GM12878 (cell line): ENCODE results near the gene ACE. TPM values are rescaled to one million over a fixed set of nuclear protein-coding genes. Genes with fewer than 3 reads are reported as not detected.

ENCODE experiments used
- ATAC-seq: fragments of 200-7000 bp; cut with Tn5 transposase; 3 replicates; pipeline ENCODE4 v1.9.1; 2020; ENCODE audit warnings: mild to moderate bottlenecking, moderate library complexity
- BruUV-seq: library from RNA; stranded (reverse); fragments of 400-500 nt; replicated peaks from 2 replicates; lab custom pipeline; 2021; lab: Mats Ljungman, UMichigan
- CTCF ChIA-PET: fragments of 300-600 bp; sonication (Branson Sonifier 250); formaldehyde crosslinking; extraction: SDS; loops from one replicate; lab custom pipeline; 2021; ENCODE audit warnings: inconsistent platforms; lab: Yijun Ruan, JAX
- POLR2A ChIA-PET: fragments of 350-600 bp; formaldehyde crosslinking; extraction: SDS; loops from one replicate; lab custom pipeline; 2021; ENCODE audit warnings: inconsistent platforms; lab: Charles Lee
- RAD21 ChIA-PET: fragments of 300-600 bp; sonication (Branson Sonifier 250); formaldehyde crosslinking; loops from one replicate; lab custom pipeline; 2023; ENCODE audit warnings: antibody characterized with exemption; ENCODE audit not compliant: unreplicated experiment; lab: Charles Lee
- SMC1A ChIA-PET: fragments of 300-600 bp; sonication (Branson Sonifier 250); formaldehyde crosslinking; loops from one replicate; lab custom pipeline; 2023; ENCODE audit not compliant: unreplicated experiment, uncharacterized antibody; lab: Charles Lee
- DNase-seq: peaks from one replicate; pipeline ENCODE4 v3.0.0-alpha.2; 2011; ENCODE audit warnings: low read depth, low spot score
- FAIRE-seq: peaks from 3 replicates; lab custom pipeline; 2011; peaks lifted over from hg19 to GRCh38; lab: Jason Lieb, UNC
- H2AFZ ChIP-seq: 2 replicates; pipeline ENCODE4 v1.6.0; 2011; ENCODE audit warnings: low read depth, low read length, control low read depth; ENCODE audit not compliant: control insufficient read depth
- H3K27ac ChIP-seq: 2 replicates; pipeline ENCODE4 v1.5.1; 2011; ENCODE audit warnings: control low read depth; ENCODE audit not compliant: control insufficient read depth, insufficient read depth
- H3K27me3 ChIP-seq, 2 experiments: replicated peaks in 1 of 2; 2 replicates each; pipeline versions ENCODE4 v1.6.0 to v1.6.1; 2011; ENCODE audit warnings: low read length in 1 of 2; ENCODE audit not compliant: control insufficient read depth in 2 of 2, insufficient read depth in 2 of 2
- H3K36me3 ChIP-seq, 2 experiments: 2 replicates each; pipeline ENCODE4 v1.5.1; 2011; ENCODE audit warnings: low read length in 1 of 2; ENCODE audit not compliant: control insufficient read depth in 2 of 2, insufficient read depth in 2 of 2
- H3K4me1 ChIP-seq: 2 replicates; pipeline ENCODE4 v1.6.1; 2011; ENCODE audit warnings: mild to moderate bottlenecking, low read length, moderate library complexity, mixed read lengths; ENCODE audit not compliant: control insufficient read depth, insufficient read depth
- H3K4me2 ChIP-seq: 2 replicates; pipeline ENCODE4 v1.6.0; 2011; ENCODE audit warnings: control low read depth; ENCODE audit not compliant: control insufficient read depth, insufficient read depth
- H3K4me3 ChIP-seq: fragments of 200-600 bp; sonication (generic); 2 replicates; pipeline ENCODE4 v1.5.1; 2016
- H3K79me2 ChIP-seq: 2 replicates; pipeline ENCODE4 v1.6.0; 2011; ENCODE audit warnings: low read length; ENCODE audit not compliant: control insufficient read depth, insufficient read depth
- H3K9ac ChIP-seq: 2 replicates; pipeline ENCODE4 v1.8.0; 2011; ENCODE audit warnings: low read length, control low read depth, mixed read lengths; ENCODE audit not compliant: control insufficient read depth, insufficient read depth
- H3K9me3 ChIP-seq: replicated peaks from 3 replicates; pipeline ENCODE4 v1.5.1; 2011; ENCODE audit warnings: mild to moderate bottlenecking, low read length; ENCODE audit not compliant: control insufficient read depth, insufficient read depth
- H4K20me1 ChIP-seq: 2 replicates; pipeline ENCODE4 v1.6.0; 2011; ENCODE audit not compliant: control insufficient read depth, insufficient read depth
- ATF7 ChIP-seq: fragments of 450-650 bp; IDR thresholded peaks from 2 replicates; pipeline ENCODE4 v1.6.1; 2016; ENCODE audit warnings: low read depth, mild to moderate bottlenecking
- BMI1 ChIP-seq: fragments of 450-650 bp; IDR thresholded peaks from 2 replicates; pipeline ENCODE4 v1.6.1; 2016; ENCODE audit warnings: mild to moderate bottlenecking, moderate library complexity, borderline replicate concordance
- EP300 ChIP-seq, 2 experiments: fragments of 150-350 bp in 1 of 2; IDR thresholded peaks; 2 replicates each; pipeline ENCODE4 v1.6.1; 2011 to 2012; ENCODE audit warnings: low read depth in 2 of 2, low read length in 2 of 2, borderline replicate concordance in 1 of 2, improper control_type of control experiment in 1 of 2, inconsistent platforms in 1 of 2; ENCODE audit not compliant: control insufficient read depth in 1 of 2
- ESRRA ChIP-seq: IDR thresholded peaks from 2 replicates; pipeline ENCODE4 v1.6.1; 2012; ENCODE audit warnings: mild to moderate bottlenecking, low read length, improper control_type of control experiment
- ETV6 ChIP-seq, 2 experiments: fragments of 450-650 bp in 1 of 2; IDR thresholded peaks in 1 of 2; conservative IDR thresholded peaks in 1 of 2; 2 replicates each; pipeline ENCODE4 v1.6.1; 2014; ENCODE audit warnings: antibody characterized with exemption in 1 of 2, borderline replicate concordance in 1 of 2, low read depth in 1 of 2, mild to moderate bottlenecking in 1 of 2, moderate library complexity in 1 of 2
- HDAC6 ChIP-seq: fragments of 200-600 bp; sonication (generic); IDR thresholded peaks from one replicate; pipeline ENCODE4 v1.8.0; 2017; ENCODE audit warnings: antibody characterized with exemption; ENCODE audit not compliant: unreplicated experiment
- IRF4 ChIP-seq: IDR thresholded peaks from 2 replicates; pipeline ENCODE4 v1.6.1; 2011; ENCODE audit warnings: low read depth, low read length
- LARP7 ChIP-seq: fragments of 450-650 bp; IDR thresholded peaks from 2 replicates; pipeline ENCODE4 v1.6.1; 2017; ENCODE audit warnings: mild to moderate bottlenecking
- MTA3 ChIP-seq: IDR thresholded peaks from 2 replicates; pipeline ENCODE4 v1.6.1; 2012; ENCODE audit warnings: low read length, inconsistent platforms, borderline replicate concordance
- NKRF ChIP-seq: fragments of 450-650 bp; conservative IDR thresholded peaks from 2 replicates; pipeline ENCODE4 v1.6.1; 2017; ENCODE audit warnings: mild to moderate bottlenecking, moderate library complexity
- PAX8 ChIP-seq: fragments of 450-650 bp; IDR thresholded peaks from 2 replicates; pipeline ENCODE4 v1.6.1; 2017; ENCODE audit warnings: mild to moderate bottlenecking, moderate library complexity
- RAD51 ChIP-seq: fragments of 450-650 bp; IDR thresholded peaks from 2 replicates; pipeline ENCODE4 v1.6.1; 2016; ENCODE audit warnings: moderate library complexity, mild to moderate bottlenecking, inconsistent platforms
- SMAD1 ChIP-seq: fragments of 450-650 bp; IDR thresholded peaks from 2 replicates; pipeline ENCODE4 v1.6.1; 2018; ENCODE audit warnings: mild to moderate bottlenecking, low read depth; ENCODE audit not compliant: partially characterized antibody
- SREBF1 ChIP-seq: IDR thresholded peaks from 2 replicates; pipeline ENCODE4 v1.6.1; 2012; ENCODE audit warnings: mild to moderate bottlenecking, low read length
- SUZ12 ChIP-seq: fragments of 200-600 bp; sonication (generic); IDR thresholded peaks from one replicate; pipeline ENCODE4 v1.6.1; 2018; ENCODE audit warnings: antibody characterized with exemption, mild to moderate bottlenecking; ENCODE audit not compliant: unreplicated experiment
- TCF3 ChIP-seq: IDR thresholded peaks from 2 replicates; pipeline ENCODE4 v1.6.1; 2012; ENCODE audit warnings: low read depth, mild to moderate bottlenecking, low read length, borderline replicate concordance; ENCODE audit not compliant: insufficient read depth
- WRNIP1 ChIP-seq: IDR thresholded peaks from 2 replicates; pipeline ENCODE4 v1.6.1; 2011; ENCODE audit warnings: low read depth, low read length, improper control_type of control experiment, borderline replicate concordance
- ZBED1 ChIP-seq: IDR thresholded peaks from 2 replicates; pipeline ENCODE4 v1.6.1; 2016; ENCODE audit warnings: borderline replicate concordance
- WGBS: methylation state at CpG from one replicate; pipeline ENCODE4 v1.1.6; 2016; ENCODE audit warnings: low lambda C conversion rate; ENCODE audit not compliant: insufficient replicate concordance, insufficient coverage; ENCODE audit errors: missing lambda C conversion rate; 5-methylcytosine and 5-hydroxymethylcytosine counted together
- in situ Hi-C: fragments of 300-500 bp; cut with MboI; formaldehyde crosslinking; loops from 9 replicates; pipeline ENCODE4 v1.14.3; 2018; ENCODE audit warnings: mixed read lengths
- intact Hi-C: fragments of 100-400 bp; cut with micrococcal nuclease; formaldehyde crosslinking; loops from one replicate; pipeline ENCODE4 v1.14.2; 2022; ENCODE audit not compliant: unreplicated experiment
- polyA plus RNA-seq, 11 experiments: library from polyadenylated mRNA; depleted of rRNA in 4 of 11; unstranded in 6 of 11; stranded (reverse) in 5 of 11; fragments of >200 nt; fragmentation: Nextera tagmentation in 4 of 11; fragmentation: Illumina TruSeq in 1 of 11; extraction: Ambion mirVana in 4 of 11; extraction: Trizol in 1 of 11; gene quantifications; 1 replicate in 1 of 11; 2 replicates in 10 of 11; pipeline versions ENCODE4 v1.2.1 to v1.2.3, GENCODE V29; 2011 to 2016; ENCODE audit warnings: inconsistent platforms in 2 of 11, missing spikeins in 2 of 11, low read depth in 1 of 11
- total RNA-seq, 4 experiments: library from RNA; depleted of rRNA in 3 of 4; stranded (reverse); fragments of >200 nt in 3 of 4; fragmentation: Illumina TruSeq in 1 of 4; extraction: Trizol in 1 of 4; gene quantifications; 2 replicates each; pipeline versions ENCODE4 v1.2.1 to v1.2.3, GENCODE V29; 2013 to 2021
- TF ChIP-seq, protein P1 (sequence below): fragments of 450-650 bp; IDR thresholded peaks from 2 replicates; pipeline ENCODE4 v1.6.1; 2017; ENCODE audit warnings: mild to moderate bottlenecking, moderate library complexity
- TF ChIP-seq, protein P2 (sequence below): fragments of 450-650 bp; IDR thresholded peaks from 2 replicates; pipeline ENCODE4 v1.6.1; 2016; ENCODE audit warnings: mild to moderate bottlenecking

Gene ACE
- total and polyA plus RNA-seq, 10 of the 15 experiments (the other 5 are each of a cell fraction or from before 2014, with no cell fraction given) = 0.46 TPM; not detected in 9

- ChIA-PET CTCF (no interaction called here), POLR2A (no interaction called here), RAD21 (no interaction called here), SMC1A (no interaction called here)
- FAIRE-seq (no peak), DNase-seq (no peak), ATAC-seq (no peak)
- 36% methylated on average over 10 of the region's 10 CpGs for WGBS
- no peak overlapping the region for H3K4me3 ChIP-seq
- H3K36me3 ChIP-seq = no peaks in the 10 kb centered on the region
- BruUV-seq = no TSS peak
- no peak overlapping the region for H3K9ac ChIP-seq
- no peak overlapping the region for H3K4me2 ChIP-seq
- no peaks in the 10 kb centered on the region for H3K79me2 ChIP-seq
- intact Hi-C loops = no loop called here
- H4K20me1 ChIP-seq = no peaks in the 10 kb centered on the region
- no peak overlapping the region for H3K27ac ChIP-seq
- TF ChIP-seq HDAC6 = no peak
- no peak for TF ChIP-seq MTA3
- no peak for TF ChIP-seq ETV6 (conservative IDR thresholded peaks at IDR 0.05 in 1 of 2, IDR thresholded peaks at IDR 0.05 in 1 of 2; ENCODE audit: borderline replicate concordance in 1 of 2, low read depth in 1 of 2)
- TF ChIP-seq SREBF1 = no peak
- TF ChIP-seq TCF3 = no peak
- no peak for TF ChIP-seq BMI1
- TF ChIP-seq SMAD1 = no peak
- no peak for TF ChIP-seq NKRF
- no peak for TF ChIP-seq ATF7
- TF ChIP-seq IRF4 = no peak
- no peak for TF ChIP-seq PAX8
- TF ChIP-seq SUZ12 = no peak
- no peak for TF ChIP-seq ESRRA
- no peak for TF ChIP-seq RAD51
- no peak for TF ChIP-seq ZBED1
- TF ChIP-seq EP300 (IDR thresholded peaks at IDR 0.05; ENCODE audit: borderline replicate concordance in 1 of 2, control insufficient read depth in 1 of 2, low read depth in 2 of 2, low read length in 2 of 2) = no peak
- TF ChIP-seq, protein P1, sequence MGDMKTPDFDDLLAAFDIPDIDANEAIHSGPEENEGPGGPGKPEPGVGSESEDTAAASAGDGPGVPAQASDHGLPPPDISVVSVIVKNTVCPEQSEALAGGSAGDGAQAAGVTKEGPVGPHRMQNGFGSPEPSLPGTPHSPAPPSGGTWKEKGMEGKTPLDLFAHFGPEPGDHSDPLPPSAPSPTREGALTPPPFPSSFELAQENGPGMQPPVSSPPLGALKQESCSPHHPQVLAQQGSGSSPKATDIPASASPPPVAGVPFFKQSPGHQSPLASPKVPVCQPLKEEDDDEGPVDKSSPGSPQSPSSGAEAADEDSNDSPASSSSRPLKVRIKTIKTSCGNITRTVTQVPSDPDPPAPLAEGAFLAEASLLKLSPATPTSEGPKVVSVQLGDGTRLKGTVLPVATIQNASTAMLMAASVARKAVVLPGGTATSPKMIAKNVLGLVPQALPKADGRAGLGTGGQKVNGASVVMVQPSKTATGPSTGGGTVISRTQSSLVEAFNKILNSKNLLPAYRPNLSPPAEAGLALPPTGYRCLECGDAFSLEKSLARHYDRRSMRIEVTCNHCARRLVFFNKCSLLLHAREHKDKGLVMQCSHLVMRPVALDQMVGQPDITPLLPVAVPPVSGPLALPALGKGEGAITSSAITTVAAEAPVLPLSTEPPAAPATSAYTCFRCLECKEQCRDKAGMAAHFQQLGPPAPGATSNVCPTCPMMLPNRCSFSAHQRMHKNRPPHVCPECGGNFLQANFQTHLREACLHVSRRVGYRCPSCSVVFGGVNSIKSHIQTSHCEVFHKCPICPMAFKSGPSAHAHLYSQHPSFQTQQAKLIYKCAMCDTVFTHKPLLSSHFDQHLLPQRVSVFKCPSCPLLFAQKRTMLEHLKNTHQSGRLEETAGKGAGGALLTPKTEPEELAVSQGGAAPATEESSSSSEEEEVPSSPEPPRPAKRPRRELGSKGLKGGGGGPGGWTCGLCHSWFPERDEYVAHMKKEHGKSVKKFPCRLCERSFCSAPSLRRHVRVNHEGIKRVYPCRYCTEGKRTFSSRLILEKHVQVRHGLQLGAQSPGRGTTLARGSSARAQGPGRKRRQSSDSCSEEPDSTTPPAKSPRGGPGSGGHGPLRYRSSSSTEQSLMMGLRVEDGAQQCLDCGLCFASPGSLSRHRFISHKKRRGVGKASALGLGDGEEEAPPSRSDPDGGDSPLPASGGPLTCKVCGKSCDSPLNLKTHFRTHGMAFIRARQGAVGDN = no peak
- TF ChIP-seq LARP7 = no peak
- TF ChIP-seq, protein P2, sequence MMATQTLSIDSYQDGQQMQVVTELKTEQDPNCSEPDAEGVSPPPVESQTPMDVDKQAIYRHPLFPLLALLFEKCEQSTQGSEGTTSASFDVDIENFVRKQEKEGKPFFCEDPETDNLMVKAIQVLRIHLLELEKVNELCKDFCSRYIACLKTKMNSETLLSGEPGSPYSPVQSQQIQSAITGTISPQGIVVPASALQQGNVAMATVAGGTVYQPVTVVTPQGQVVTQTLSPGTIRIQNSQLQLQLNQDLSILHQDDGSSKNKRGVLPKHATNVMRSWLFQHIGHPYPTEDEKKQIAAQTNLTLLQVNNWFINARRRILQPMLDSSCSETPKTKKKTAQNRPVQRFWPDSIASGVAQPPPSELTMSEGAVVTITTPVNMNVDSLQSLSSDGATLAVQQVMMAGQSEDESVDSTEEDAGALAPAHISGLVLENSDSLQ = no peak
- no peak for TF ChIP-seq WRNIP1
- in situ Hi-C loops = no loop called here
- H2AFZ ChIP-seq = no peak overlapping the region
- no peaks in the 10 kb centered on the region for H3K9me3 ChIP-seq
- peaks cover 0 to 1% of the 10 kb centered on the region in 2 experiments; a peak in 3 of 4 replicates for H3K27me3 ChIP-seq
- no peaks in the 10 kb centered on the region for H3K4me1 ChIP-seq
These were observed 13.5 kb downstream of the ACE start for GRCh38 chr17:63490329-63490728.
